Panc1 (cell line): Measurements from ENCODE around the gene DNMT3A. TPM values are rescaled to one million over a fixed set of nuclear protein-coding genes. Genes with fewer than 3 reads are reported as not detected.

Experiments
- ATAC-seq: fragments of 200-7000 bp; cut with Tn5 transposase; 2 replicates; pipeline ENCODE4 v1.9.1; 2020; ENCODE audit warnings: mild to moderate bottlenecking, moderate library complexity
- BruUV-seq: library from RNA; stranded (reverse); fragments of 400-500 nt; replicated peaks from 2 replicates; lab custom pipeline; 2021; lab: Mats Ljungman, UMichigan
- CTCF ChIA-PET: fragments of 300-600 bp; sonication (Branson Sonifier 250); formaldehyde crosslinking; loops from one replicate; lab custom pipeline; 2022; ENCODE audit warnings: antibody characterized with exemption; lab: Charles Lee
- POLR2A ChIA-PET: fragments of 300-600 bp; sonication (Branson Sonifier 250); formaldehyde crosslinking; loops from one replicate; lab custom pipeline; 2022; ENCODE audit warnings: antibody characterized with exemption; lab: Charles Lee
- DNase-seq: peaks from one replicate; pipeline ENCODE4 v3.0.0-alpha.2; 2010; ENCODE audit warnings: low read depth, low spot score
- H3K27ac ChIP-seq: 2 replicates; pipeline ENCODE4 v1.5.1; 2011; ENCODE audit warnings: mild to moderate bottlenecking, low read length, inconsistent platforms
- H3K27me3 ChIP-seq: fragments of 200-500 bp; sonication (Bioruptor generic); 2 replicates; pipeline ENCODE4 v1.6.0; 2014; ENCODE audit warnings: low read length, inconsistent platforms; ENCODE audit not compliant: control insufficient read depth, insufficient read depth
- H3K36me3 ChIP-seq: fragments of 200-500 bp; sonication (Bioruptor generic); 2 replicates; pipeline ENCODE4 v1.5.1; 2014; ENCODE audit warnings: inconsistent platforms, mild to moderate bottlenecking, low read length, moderate library complexity; ENCODE audit not compliant: control insufficient read depth, insufficient read depth
- H3K4me1 ChIP-seq: 2 replicates; pipeline ENCODE4 v1.5.1; 2011; ENCODE audit warnings: inconsistent platforms, mild to moderate bottlenecking, low read length, moderate library complexity; ENCODE audit not compliant: control insufficient read depth, insufficient read depth
- H3K4me3 ChIP-seq, 2 experiments: 2 replicates each; pipeline ENCODE4 v1.5.1; 2011 to 2012; ENCODE audit warnings: low read depth in 2 of 2, low read length in 2 of 2, mild to moderate bottlenecking in 2 of 2, inconsistent platforms in 1 of 2, moderate library complexity in 1 of 2
- H3K9me3 ChIP-seq: fragments of 200-500 bp; sonication (Bioruptor generic); 2 replicates; pipeline ENCODE4 v1.5.1; 2014; ENCODE audit warnings: low read depth, mild to moderate bottlenecking, inconsistent platforms, low read length, moderate library complexity; ENCODE audit not compliant: control insufficient read depth, insufficient read depth
- POLR2AphosphoS5 ChIP-seq: IDR thresholded peaks from 2 replicates; pipeline ENCODE4 v1.6.1; 2012; ENCODE audit warnings: mild to moderate bottlenecking, low read depth, low read length, moderate library complexity
- SIN3A ChIP-seq: IDR thresholded peaks from 2 replicates; pipeline ENCODE4 v1.6.1; 2012; ENCODE audit warnings: low read depth, mild to moderate bottlenecking, low read length, moderate library complexity, borderline replicate concordance; ENCODE audit not compliant: insufficient read depth
- TCF7L2 ChIP-seq: IDR thresholded peaks from 2 replicates; pipeline ENCODE4 v1.6.1; 2011; ENCODE audit warnings: mild to moderate bottlenecking, low read depth, low read length, inconsistent platforms
- in situ Hi-C: cut with HindIII; loops from 2 replicates; pipeline ENCODE4 v1.10.0; 2016; ENCODE audit warnings: low sequenced_read_pairs, low pct_unique_long_range_greater_than_20kb
- intact Hi-C: fragments of 100-400 bp; cut with micrococcal nuclease; formaldehyde crosslinking; loops from one replicate; pipeline ENCODE4 v1.10.0; 2022; ENCODE audit not compliant: unreplicated experiment
- total RNA-seq: library from RNA; stranded (reverse); gene quantifications from one replicate; pipeline ENCODE4 v1.2.1, GENCODE V29; 2021; ENCODE audit not compliant: unreplicated experiment
- TF ChIP-seq, protein P1 (sequence below), 2 experiments: IDR thresholded peaks; 2 replicates each; pipeline ENCODE4 v1.6.1; 2011 to 2012; ENCODE audit warnings: low read depth in 2 of 2, control low read depth in 1 of 2, low read length in 1 of 2, mild to moderate bottlenecking in 1 of 2, moderate library complexity in 1 of 2; ENCODE audit not compliant: insufficient read depth in 1 of 2
- TF ChIP-seq, protein P2 (sequence below): fragments of 450-650 bp; IDR thresholded peaks from 2 replicates; pipeline ENCODE4 v1.5.1; 2017; ENCODE audit warnings: mild to moderate bottlenecking

The DNMT3A gene
- total RNA-seq, 1 experiment from 2014 or later = 29.3 TPM

DNA sequence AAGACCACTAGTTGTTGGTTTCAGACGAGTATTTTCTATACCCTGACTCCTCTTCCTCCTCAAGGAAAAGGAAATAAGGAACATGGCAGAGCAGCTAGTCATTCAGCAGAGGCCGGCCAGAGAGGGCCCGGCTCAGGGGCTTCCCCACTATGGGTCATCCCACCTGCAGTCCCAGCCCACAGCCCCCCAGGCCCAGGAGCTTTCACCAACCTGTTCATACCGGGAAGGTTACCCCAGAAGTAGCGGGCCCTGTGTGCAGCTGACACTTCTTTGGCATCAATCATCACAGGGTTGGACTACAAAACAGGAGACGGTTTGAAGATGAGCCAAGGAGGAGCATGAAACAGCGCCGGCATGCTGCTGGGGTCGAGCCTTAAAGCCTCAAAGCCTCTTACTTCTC is 102.8 kb downstream of the DNMT3A start:
- Histone ChIP-seq H3K4me3 (no peak overlapping the region), H3K36me3 (peaks cover 5% of the 10 kb centered on the region), H3K27me3 (no peaks in the 10 kb centered on the region), H3K27ac (no peak overlapping the region), H3K9me3 (no peaks in the 10 kb centered on the region), H3K4me1 (no peaks in the 10 kb centered on the region; the same call in 1 of the 2 replicates)
- TF ChIP-seq, protein P1, sequence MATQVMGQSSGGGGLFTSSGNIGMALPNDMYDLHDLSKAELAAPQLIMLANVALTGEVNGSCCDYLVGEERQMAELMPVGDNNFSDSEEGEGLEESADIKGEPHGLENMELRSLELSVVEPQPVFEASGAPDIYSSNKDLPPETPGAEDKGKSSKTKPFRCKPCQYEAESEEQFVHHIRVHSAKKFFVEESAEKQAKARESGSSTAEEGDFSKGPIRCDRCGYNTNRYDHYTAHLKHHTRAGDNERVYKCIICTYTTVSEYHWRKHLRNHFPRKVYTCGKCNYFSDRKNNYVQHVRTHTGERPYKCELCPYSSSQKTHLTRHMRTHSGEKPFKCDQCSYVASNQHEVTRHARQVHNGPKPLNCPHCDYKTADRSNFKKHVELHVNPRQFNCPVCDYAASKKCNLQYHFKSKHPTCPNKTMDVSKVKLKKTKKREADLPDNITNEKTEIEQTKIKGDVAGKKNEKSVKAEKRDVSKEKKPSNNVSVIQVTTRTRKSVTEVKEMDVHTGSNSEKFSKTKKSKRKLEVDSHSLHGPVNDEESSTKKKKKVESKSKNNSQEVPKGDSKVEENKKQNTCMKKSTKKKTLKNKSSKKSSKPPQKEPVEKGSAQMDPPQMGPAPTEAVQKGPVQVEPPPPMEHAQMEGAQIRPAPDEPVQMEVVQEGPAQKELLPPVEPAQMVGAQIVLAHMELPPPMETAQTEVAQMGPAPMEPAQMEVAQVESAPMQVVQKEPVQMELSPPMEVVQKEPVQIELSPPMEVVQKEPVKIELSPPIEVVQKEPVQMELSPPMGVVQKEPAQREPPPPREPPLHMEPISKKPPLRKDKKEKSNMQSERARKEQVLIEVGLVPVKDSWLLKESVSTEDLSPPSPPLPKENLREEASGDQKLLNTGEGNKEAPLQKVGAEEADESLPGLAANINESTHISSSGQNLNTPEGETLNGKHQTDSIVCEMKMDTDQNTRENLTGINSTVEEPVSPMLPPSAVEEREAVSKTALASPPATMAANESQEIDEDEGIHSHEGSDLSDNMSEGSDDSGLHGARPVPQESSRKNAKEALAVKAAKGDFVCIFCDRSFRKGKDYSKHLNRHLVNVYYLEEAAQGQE (IDR thresholded peaks at IDR 0.05; ENCODE audit: insufficient read depth in 1 of 2, low read depth in 2 of 2, low read length in 1 of 2) = no peak
- TF ChIP-seq POLR2AphosphoS5 = no peak
- ATAC-seq (no peak), DNase-seq (no peak)
- POLR2A ChIA-PET = no interaction called here
- intact Hi-C loops (no loop called here), in situ Hi-C loops (no loop called here)
- BruUV-seq = no TSS peak
- CTCF ChIA-PET = no interaction called here

DNA sequence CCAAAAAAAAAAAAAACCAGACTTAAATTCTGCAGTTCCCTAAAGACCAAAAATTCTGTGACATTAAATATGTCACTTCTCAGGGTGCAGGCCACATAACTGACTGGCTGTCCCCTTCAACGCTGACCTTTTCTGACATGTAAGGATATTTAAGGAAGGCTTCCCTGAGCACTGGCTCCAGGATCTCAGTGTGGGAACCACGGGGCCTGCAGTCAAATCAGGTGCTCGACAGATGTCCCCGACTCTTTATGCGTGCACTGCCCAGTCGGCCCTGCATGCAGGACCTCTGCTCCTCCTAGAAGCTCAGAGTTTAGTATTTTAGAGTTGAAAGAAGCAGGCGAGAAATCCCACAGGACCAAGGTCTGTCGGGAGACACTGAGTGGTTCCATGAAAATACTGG is 104.0 kb downstream of the DNMT3A start:
- in situ Hi-C loops (no loop called here), intact Hi-C loops (no loop called here)
- H3K4me3 ChIP-seq = no peak overlapping the region
- no peaks in the 10 kb centered on the region for H3K9me3 ChIP-seq
- no peak for DNase-seq
- CTCF ChIA-PET = interaction anchor here (0.6 kb wide), 1 partner anchor 9 kb away, joined by 3 read pairs; no protein-coding TSS in a partner anchor
- POLR2A ChIA-PET = interaction anchor here (0.6 kb wide), 1 partner anchor 641 kb away, joined by 5 read pairs; no protein-coding TSS in a partner anchor
- H3K27me3 ChIP-seq = no peaks in the 10 kb centered on the region
- H3K36me3 ChIP-seq = peaks cover 3% of the 10 kb centered on the region; the same call in 1 of the 2 replicates
- no peaks in the 10 kb centered on the region; the same call in 1 of the 2 replicates for H3K4me1 ChIP-seq
- BruUV-seq = no TSS peak
- ATAC-seq = no peak
- no peak overlapping the region for H3K27ac ChIP-seq
- TF ChIP-seq POLR2AphosphoS5 = no peak
- TF ChIP-seq, protein P1 (IDR thresholded peaks at IDR 0.05; ENCODE audit: insufficient read depth in 1 of 2, low read depth in 2 of 2, low read length in 1 of 2) = no peak
- no peak for TF ChIP-seq SIN3A
- TF ChIP-seq TCF7L2 = no peak
- TF ChIP-seq, protein P2, sequence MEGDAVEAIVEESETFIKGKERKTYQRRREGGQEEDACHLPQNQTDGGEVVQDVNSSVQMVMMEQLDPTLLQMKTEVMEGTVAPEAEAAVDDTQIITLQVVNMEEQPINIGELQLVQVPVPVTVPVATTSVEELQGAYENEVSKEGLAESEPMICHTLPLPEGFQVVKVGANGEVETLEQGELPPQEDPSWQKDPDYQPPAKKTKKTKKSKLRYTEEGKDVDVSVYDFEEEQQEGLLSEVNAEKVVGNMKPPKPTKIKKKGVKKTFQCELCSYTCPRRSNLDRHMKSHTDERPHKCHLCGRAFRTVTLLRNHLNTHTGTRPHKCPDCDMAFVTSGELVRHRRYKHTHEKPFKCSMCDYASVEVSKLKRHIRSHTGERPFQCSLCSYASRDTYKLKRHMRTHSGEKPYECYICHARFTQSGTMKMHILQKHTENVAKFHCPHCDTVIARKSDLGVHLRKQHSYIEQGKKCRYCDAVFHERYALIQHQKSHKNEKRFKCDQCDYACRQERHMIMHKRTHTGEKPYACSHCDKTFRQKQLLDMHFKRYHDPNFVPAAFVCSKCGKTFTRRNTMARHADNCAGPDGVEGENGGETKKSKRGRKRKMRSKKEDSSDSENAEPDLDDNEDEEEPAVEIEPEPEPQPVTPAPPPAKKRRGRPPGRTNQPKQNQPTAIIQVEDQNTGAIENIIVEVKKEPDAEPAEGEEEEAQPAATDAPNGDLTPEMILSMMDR = no peak
